GM18951 (cell line): ENCODE results near the gene KRT86.
"Not testable (repeated sequence)": the region's sequence is repeated elsewhere in the genome, so short reads cannot be mapped to it uniquely, and the experiment has no call there.

Source experiments
- POLR2A ChIP-seq: IDR thresholded peaks from 4 replicates; pipeline ENCODE4 v1.6.1; 2011; ENCODE audit warnings: mild to moderate bottlenecking; ENCODE audit not compliant: insufficient read length, insufficient read depth; ENCODE audit errors: extremely low read depth
- in situ Hi-C: fragments of 300-500 bp; cut with MboI; formaldehyde crosslinking; loops from one replicate; pipeline ENCODE4 v1.12.0; 2022; ENCODE audit warnings: low sequenced_read_pairs, mixed read lengths, inconsistent platforms; ENCODE audit not compliant: unreplicated experiment

KRT86 gene

DNA sequence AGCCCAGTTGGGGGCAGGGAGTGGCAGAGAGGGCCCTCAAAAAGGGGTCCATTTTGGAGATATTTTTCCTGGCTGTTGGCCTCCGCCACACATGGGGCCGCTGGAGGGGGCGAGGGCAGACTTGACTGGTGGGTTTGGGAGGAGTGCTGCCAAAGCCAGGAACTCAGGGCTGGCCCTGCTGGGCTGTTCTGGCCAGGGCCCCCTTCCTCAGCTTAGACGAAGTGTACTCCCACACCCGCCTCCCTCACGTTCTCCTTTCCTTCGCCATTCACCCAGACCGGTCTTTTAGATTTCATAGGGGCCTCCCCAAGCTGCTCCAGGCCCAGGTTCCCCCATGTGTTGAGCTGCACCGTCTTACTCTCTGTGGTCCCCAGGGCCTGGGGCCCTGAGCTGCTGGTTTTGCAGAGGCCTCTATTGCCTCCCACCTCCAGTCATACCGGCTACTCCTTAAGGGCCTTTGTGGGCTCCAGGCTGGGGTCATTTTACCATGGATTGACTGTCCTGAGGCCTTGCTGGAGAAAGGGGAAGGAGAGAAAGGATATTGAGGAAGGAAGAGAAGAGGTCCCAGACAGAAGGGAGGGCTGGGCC is 40.1 kb upstream of the KRT86 start:
- no peak for TF ChIP-seq POLR2A
- in situ Hi-C loops: no loop called here

- in situ Hi-C loops: no loop called here
Observed at GRCh38 chr12:52235001-52235764, 39.3 kb upstream of the KRT86 start.

GRCh38 chr12:52235822-52236361 is 38.6 kb upstream of the KRT86 start:
- TF ChIP-seq POLR2A: no peak
- in situ Hi-C loops: no loop called here

More at GRCh38 chr12:52235001-52235764, 39.3 kb upstream of the KRT86 start:
- no peak for TF ChIP-seq POLR2A

- TF ChIP-seq POLR2A: no peak
- in situ Hi-C loops: no loop called here
Observed at GRCh38 chr12:52236386-52237050, 37.9 kb upstream of the KRT86 start.

DNA sequence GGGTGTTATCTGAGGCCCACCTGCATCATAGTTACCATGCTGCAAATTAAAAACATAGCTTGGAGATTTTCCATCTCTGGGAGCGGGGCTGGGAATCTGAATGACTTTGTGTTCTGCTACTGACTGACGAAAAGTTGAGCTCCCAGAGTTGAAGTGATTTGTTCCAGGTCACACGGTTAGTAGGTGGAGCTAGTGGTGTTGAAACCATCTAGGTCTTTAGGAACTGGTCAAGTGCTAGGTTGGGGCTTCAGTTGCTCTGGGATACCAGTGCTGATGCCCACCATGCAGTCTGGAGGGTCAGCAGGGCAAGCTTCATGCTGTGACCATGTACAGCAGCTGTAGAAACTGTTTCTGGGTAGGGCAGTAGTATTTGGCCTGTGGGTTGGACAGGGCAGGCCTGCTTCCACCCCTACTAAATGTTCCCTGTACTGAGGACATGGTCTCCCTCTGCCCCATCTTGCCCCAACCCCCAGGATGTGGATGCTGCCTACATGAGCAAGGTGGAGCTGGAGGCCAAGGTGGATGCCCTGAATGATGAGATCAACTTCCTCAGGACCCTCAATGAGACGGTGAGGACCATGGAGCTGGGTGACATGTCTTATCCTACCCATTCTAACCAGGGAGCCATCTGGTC is 36.1 kb upstream of the KRT86 start:
- in situ Hi-C loops: no loop called here
- no peak for TF ChIP-seq POLR2A

GRCh38 chr12:52238916-52239646 is 35.4 kb upstream of the KRT86 start:
- in situ Hi-C loops: no loop called here
- no peak for TF ChIP-seq POLR2A

GRCh38 chr12:52239767-52240166 is 34.7 kb upstream of the KRT86 start:
- TF ChIP-seq POLR2A: no peak
- in situ Hi-C loops: no loop called here

- in situ Hi-C loops: not testable (repeated sequence)
Observed at GRCh38 chr12:52240247-52240646, 34.2 kb upstream of the KRT86 start.

- TF ChIP-seq POLR2A: no peak
- in situ Hi-C loops: no loop called here
Observed at GRCh38 chr12:52241205-52241842, 33.1 kb upstream of the KRT86 start.

GRCh38 chr12:52242442-52243258 is 31.8 kb upstream of the KRT86 start:
- in situ Hi-C loops: no loop called here
- no peak for TF ChIP-seq POLR2A

- in situ Hi-C loops: no loop called here
- TF ChIP-seq POLR2A: no peak
Observed at GRCh38 chr12:52243259-52243855, 31.1 kb upstream of the KRT86 start.
